Pons (tissue), 1 donor: ENCODE data around the gene SERTAD3.
"Not testable (repeated sequence)": the region's sequence is repeated elsewhere in the genome, so short reads cannot be mapped to it uniquely, and the experiment has no call there.

Experiments
- DNase-seq: peaks from one replicate; pipeline ENCODE4 v3.0.0-alpha.2; 2016; ENCODE audit warnings: low spot score

Gene SERTAD3

DNA sequence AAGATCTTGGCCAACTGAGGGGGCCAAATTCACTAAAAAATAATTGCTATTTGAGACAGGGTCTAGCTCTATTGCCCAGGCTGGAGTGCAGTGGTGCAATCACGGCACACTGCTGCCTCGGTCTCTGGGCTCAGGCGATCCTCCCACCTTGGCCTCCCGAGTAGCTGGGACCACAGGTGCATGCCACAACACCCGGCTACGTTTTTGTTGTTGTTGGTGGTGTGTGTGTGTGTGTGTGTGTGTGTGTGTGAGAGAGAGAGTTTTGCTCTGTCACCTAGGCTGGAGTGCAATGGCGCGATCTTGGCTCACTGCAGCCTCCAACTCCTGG lies 35.6 kb downstream of the SERTAD3 start:
- DNase-seq: not testable (repeated sequence)

GRCh38 chr19:40407714-40408597 lies 36.2 kb downstream of the SERTAD3 start:
- no peak for DNase-seq

- DNase-seq: no peak
These were observed 40.7 kb downstream of the SERTAD3 start for GRCh38 chr19:40403262-40403984.

- DNase-seq: no peak
These were observed 43.6 kb downstream of the SERTAD3 start for GRCh38 chr19:40400559-40400958.

DNA sequence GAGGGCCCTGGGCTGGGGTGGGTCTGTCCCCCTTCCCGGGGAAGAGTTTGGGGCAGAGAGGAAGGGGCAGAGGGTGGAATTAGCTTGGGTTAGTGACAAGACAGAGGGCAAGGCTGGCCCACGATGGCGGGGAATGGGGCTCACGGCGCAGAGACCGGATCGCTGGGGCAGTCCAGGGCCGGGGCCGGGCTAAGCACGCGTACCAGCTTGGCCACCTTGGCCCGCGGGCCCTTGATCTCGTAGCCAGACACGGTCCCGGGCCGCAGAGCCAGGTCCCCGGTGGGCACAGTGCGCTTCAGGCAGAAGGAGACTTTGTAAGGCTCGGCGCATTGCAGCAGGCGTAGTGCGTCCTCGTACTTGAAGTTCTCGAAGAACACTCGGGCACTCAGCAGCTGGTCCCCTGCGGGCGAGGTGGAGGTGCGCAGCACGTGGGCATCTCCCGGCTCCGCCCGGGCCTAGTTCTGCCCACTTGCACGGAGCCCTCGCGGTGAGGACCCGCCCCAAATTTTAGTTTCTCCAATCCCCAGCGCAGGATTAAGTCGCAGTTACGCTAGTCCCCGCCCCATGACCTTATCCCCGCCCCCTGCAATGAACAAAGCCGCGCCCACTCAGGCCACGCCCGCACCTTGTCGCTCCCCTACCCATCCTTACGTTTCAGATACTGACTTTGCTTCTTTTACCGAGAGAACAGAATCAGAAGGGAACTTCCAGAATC lies 45.6 kb downstream of the SERTAD3 start:
- no peak for DNase-seq

- no peak for DNase-seq
These were observed 46.6 kb downstream of the SERTAD3 start for GRCh38 chr19:40397568-40397906.

- no peak for DNase-seq
These were observed 47.1 kb downstream of the SERTAD3 start for GRCh38 chr19:40396886-40397567.

GRCh38 chr19:40395956-40396355 lies 48.2 kb downstream of the SERTAD3 start:
- DNase-seq: no peak

DNA sequence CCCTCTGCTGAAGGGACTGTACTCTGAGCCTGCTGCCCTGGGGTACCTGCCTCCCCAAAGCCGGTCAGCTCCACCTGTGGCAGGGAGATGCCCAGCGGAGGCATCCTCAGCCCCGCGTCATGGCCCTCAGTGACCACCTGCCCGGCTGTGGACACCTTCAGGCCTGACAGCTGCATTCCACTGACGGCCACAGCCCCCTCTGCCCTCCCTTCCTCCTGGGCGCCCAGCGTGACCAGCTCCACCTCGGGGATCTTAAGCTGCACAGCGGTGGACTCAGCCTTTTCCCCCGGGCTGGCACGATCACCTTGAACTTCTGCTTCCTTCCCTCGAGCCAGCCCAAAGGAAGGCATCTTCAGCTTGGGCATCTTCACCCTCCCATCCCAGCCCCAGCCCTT lies 49.3 kb downstream of the SERTAD3 start:
- no peak for DNase-seq

- no peak for DNase-seq
These were observed 50.0 kb downstream of the SERTAD3 start for GRCh38 chr19:40393894-40394815.

DNA sequence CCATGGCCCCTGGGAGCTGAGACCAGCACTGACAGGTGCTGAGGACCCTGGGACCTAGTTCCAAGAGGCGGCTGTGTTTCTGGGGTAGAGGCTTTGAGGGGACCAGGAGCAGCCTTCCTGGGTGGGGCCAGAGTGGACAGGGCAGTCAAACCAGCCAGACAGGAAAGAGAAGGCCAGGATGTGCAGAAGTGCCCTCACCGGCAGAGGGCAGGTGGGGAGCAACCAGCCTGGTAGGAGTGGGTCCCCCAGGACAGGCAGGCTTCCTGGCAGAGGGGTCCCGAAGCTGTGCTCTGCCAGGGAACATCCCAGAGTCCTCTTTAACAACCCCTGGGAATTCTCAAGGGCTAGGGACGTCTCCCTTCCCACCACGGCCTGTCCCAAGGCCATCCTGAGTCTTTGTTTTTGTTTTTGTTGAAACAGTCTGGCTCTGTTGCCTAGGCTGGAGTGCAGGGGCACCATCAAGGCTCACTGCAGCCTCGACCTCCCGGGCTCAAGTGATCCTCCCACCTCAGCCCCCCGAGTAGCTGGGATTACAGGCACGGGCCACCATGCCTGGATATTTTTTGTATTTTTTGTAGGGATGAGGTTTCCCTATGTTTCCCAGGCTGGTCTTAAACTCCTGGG lies 51.1 kb downstream of the SERTAD3 start:
- DNase-seq: no peak

GRCh38 chr19:40392123-40392522 lies 52.0 kb downstream of the SERTAD3 start:
- DNase-seq: no peak
